Smooth muscle cell (in vitro differentiated cells): Measurements from ENCODE around the gene B4GALT7. TPM values are rescaled to one million over a fixed set of nuclear protein-coding genes. Genes with fewer than 3 reads are reported as not detected.

Experiments
- DNase-seq: peaks from one replicate; lab custom pipeline; 2025; ENCODE audit not compliant: unreplicated experiment; lab: John Stamatoyannopoulos, UW
- H2AFZ ChIP-seq: fragments of 200-600 bp; sonication (generic); 2 replicates; pipeline ENCODE4 v1.6.0; 2016; ENCODE audit warnings: antibody characterized with exemption, low read depth, mild to moderate bottlenecking
- H3F3A ChIP-seq: fragments of 200-600 bp; sonication (generic); 2 replicates; pipeline ENCODE4 v1.6.0; 2017; ENCODE audit warnings: antibody characterized with exemption, low read depth
- H3K27ac ChIP-seq: fragments of 200-600 bp; sonication (generic); 2 replicates; pipeline ENCODE4 v1.5.1; 2016; ENCODE audit warnings: low read depth, mild to moderate bottlenecking
- H3K27me3 ChIP-seq: fragments of 200-600 bp; sonication (generic); 2 replicates; pipeline ENCODE4 v1.6.1; 2016; ENCODE audit warnings: low read depth, mild to moderate bottlenecking
- H3K36me3 ChIP-seq: fragments of 200-600 bp; sonication (generic); 2 replicates; pipeline ENCODE4 v1.5.1; 2016; ENCODE audit warnings: low read depth
- H3K4me1 ChIP-seq: fragments of 200-600 bp; sonication (generic); 2 replicates; pipeline ENCODE4 v1.5.1; 2016; ENCODE audit warnings: low read depth
- H3K4me2 ChIP-seq: fragments of 200-600 bp; sonication (generic); 2 replicates; pipeline ENCODE4 v1.6.0; 2016; ENCODE audit warnings: mild to moderate bottlenecking
- H3K4me3 ChIP-seq: fragments of 200-600 bp; sonication (generic); 2 replicates; pipeline ENCODE4 v1.5.1; 2016; ENCODE audit warnings: mild to moderate bottlenecking
- H3K79me2 ChIP-seq: fragments of 200-600 bp; sonication (generic); 2 replicates; pipeline ENCODE4 v1.6.0; 2016; ENCODE audit warnings: low read depth, mild to moderate bottlenecking
- H3K9ac ChIP-seq: fragments of 200-600 bp; sonication (generic); 2 replicates; pipeline ENCODE4 v1.6.0; 2016; ENCODE audit warnings: low read depth
- H3K9me3 ChIP-seq: fragments of 200-600 bp; sonication (generic); replicated peaks from 2 replicates; pipeline ENCODE4 v1.5.1; 2016; ENCODE audit warnings: low read depth
- H4K20me1 ChIP-seq: fragments of 200-600 bp; sonication (generic); 2 replicates; pipeline ENCODE4 v1.6.0; 2016; ENCODE audit warnings: low read depth
- WGBS: methylation state at CpG from one replicate; pipeline ENCODE4 v1.1.7; 2016; ENCODE audit warnings: low lambda C conversion rate; 5-methylcytosine and 5-hydroxymethylcytosine counted together
- polyA plus RNA-seq: library from polyadenylated mRNA; unstranded; fragments of >200 nt; fragmentation: Nextera tagmentation; extraction: Ambion mirVana; gene quantifications from 2 replicates; pipeline ENCODE4 v1.2.1, GENCODE V29; 2016
- total RNA-seq: library from RNA; depleted of rRNA; stranded (reverse); fragments of >200 nt; gene quantifications from 2 replicates; pipeline ENCODE4 v1.2.3, GENCODE V29; 2014
- TF ChIP-seq, protein P1 (sequence below): fragments of 200-600 bp; sonication (generic); IDR thresholded peaks from 2 replicates; pipeline ENCODE4 v1.5.1; 2017; ENCODE audit warnings: borderline replicate concordance, mild to moderate bottlenecking, antibody characterized with exemption; ENCODE audit not compliant: insufficient read depth, poor library complexity, severe bottlenecking

B4GALT7 gene
- total and polyA plus RNA-seq, 2 experiments from 2014 or later, result 34.6 to 72.8 TPM

DNA sequence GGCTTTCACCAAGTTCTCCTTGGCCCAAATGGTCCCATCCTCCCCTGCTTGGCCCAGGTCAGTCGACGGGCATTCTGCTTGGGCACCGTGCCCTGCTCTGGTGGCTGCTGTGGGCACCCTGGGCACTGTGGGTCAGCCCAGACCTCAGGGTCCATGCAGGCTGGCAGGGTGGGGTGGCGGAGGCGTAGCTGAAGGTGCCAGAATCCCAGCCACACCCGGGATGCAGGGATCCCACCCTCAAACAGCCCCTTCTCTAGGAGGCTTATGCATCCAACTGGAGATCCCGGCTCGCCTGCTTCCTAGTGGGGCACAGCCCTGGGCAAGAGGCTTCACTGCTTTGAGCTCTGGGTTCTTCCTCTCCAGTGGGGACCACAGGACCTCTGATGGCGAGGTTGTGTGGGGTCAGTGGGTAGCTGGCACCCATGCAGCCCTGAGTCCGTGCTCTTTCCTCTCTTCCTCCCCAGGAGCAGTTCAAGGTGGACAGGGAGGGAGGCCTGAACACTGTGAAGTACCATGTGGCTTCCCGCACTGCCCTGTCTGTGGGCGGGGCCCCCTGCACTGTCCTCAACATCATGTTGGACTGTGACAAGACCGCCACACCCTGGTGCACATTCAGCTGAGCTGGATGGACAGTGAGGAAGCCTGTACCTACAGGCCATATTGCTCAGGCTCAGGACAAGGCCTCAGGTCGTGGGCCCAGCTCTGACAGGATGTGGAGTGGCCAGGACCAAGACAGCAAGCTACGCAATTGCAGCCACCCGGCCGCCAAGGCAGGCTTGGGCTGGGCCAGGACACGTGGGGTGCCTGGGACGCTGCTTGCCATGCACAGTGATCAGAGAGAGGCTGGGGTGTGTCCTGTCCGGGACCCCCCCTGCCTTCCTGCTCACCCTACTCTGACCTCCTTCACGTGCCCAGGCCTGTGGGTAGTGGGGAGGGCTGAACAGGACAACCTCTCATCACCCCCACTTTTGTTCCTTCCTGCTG lies 9.4 kb downstream of the B4GALT7 start:
- Histone ChIP-seq H3K4me2 (no peak overlapping the region), H3K9me3 (no peaks in the 10 kb centered on the region), H3K27ac (no peak overlapping the region), H2AFZ (no peak overlapping the region), H3K79me2 (no peaks in the 10 kb centered on the region), H3K4me3 (no peak overlapping the region), H3K36me3 (no peaks in the 10 kb centered on the region), H3K9ac (no peak overlapping the region), H4K20me1 (peaks cover 7% of the 10 kb centered on the region), H3K4me1 (no peaks in the 10 kb centered on the region), H3K27me3 (no peaks in the 10 kb centered on the region), H3F3A (no peaks in the 10 kb centered on the region)
- 98% methylated on average over 20 of the region's 21 CpGs for WGBS
- TF ChIP-seq, protein P1, sequence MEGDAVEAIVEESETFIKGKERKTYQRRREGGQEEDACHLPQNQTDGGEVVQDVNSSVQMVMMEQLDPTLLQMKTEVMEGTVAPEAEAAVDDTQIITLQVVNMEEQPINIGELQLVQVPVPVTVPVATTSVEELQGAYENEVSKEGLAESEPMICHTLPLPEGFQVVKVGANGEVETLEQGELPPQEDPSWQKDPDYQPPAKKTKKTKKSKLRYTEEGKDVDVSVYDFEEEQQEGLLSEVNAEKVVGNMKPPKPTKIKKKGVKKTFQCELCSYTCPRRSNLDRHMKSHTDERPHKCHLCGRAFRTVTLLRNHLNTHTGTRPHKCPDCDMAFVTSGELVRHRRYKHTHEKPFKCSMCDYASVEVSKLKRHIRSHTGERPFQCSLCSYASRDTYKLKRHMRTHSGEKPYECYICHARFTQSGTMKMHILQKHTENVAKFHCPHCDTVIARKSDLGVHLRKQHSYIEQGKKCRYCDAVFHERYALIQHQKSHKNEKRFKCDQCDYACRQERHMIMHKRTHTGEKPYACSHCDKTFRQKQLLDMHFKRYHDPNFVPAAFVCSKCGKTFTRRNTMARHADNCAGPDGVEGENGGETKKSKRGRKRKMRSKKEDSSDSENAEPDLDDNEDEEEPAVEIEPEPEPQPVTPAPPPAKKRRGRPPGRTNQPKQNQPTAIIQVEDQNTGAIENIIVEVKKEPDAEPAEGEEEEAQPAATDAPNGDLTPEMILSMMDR, result no peak
- DNase-seq, result no peak

DNA sequence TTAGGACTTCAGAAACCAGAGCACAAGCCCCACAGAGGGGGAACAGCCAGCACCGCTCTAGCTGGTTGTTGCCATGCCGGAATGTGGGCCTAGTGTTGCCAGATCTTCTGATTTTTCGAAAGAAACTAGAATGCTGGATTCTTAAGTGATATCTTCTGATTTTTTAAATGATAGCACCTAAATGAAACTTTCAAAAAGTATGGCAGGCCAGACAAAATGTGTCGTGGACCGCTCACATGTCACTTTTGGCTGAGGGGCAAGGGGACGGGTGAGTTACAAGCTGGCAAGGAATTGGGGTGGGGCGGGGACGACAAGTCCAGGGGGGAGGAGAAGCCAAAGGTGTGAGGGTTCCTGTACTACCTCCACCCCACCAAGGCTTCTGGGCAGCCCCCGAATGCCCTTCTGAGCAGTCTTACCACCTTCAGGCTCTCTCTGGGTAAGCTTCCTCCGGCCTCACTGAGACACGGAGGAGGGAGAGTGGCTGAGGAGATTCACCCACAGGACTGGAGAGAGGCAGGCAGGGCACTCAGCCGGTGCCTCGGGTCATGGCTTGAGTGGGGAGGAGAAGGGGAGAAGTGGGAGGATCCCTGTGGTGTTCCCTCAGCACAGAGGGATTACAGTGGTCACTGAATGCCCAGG lies 10.3 kb downstream of the B4GALT7 start:
- Histone ChIP-seq H3K27me3 (no peaks in the 10 kb centered on the region), H3K9me3 (no peaks in the 10 kb centered on the region), H3K4me3 (no peak overlapping the region), H3K36me3 (no peaks in the 10 kb centered on the region), H3K4me2 (no peak overlapping the region), H3F3A (no peaks in the 10 kb centered on the region), H3K79me2 (no peaks in the 10 kb centered on the region), H3K4me1 (no peaks in the 10 kb centered on the region), H3K9ac (no peak overlapping the region), H2AFZ (no peak overlapping the region), H3K27ac (no peak overlapping the region), H4K20me1 (peaks cover 7% of the 10 kb centered on the region)
- DNase-seq, result no peak
- TF ChIP-seq, protein P1, result no peak
- 83% methylated on average over 12 of the region's 13 CpGs for WGBS

DNA sequence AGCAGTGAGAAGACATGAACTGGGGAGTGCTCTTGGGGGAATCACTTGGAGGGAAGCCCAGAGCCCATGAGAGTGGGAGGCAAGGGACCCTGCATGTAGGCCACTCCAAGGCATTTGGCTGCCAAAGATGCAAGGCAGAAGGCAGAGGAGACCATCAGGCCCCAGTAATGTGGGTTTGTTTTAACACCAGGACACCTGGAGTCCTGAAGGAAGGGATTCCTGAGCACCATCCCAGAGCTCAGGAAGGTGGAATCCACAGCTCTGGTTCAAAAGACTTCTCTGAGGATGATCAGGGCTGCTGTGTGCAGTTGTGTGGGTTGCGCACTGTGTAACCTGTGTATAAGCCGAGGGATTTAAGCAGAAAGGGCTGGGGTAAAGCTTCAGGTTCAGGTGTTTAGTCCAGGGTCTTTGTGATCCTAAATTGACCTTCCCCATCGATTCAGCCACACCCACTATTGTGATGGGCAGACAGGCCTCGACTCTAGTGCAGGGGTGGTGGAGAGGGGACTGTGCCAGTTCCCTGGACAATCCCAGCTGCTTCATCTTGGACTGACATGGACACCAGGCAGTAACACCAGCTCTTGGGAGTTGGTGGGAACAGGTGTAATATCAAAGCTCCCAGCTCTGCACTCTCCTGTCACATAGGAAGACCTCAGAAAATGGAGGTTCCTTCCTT lies 11.0 kb downstream of the B4GALT7 start:
- no peak overlapping the region for H3K4me2 ChIP-seq
- H3K36me3 ChIP-seq, result no peaks in the 10 kb centered on the region
- H3K4me3 ChIP-seq, result no peak overlapping the region
- H2AFZ ChIP-seq, result no peak overlapping the region
- no peak overlapping the region for H3K27ac ChIP-seq
- no peaks in the 10 kb centered on the region for H3K4me1 ChIP-seq
- DNase-seq, result no peak
- H3K9me3 ChIP-seq, result no peaks in the 10 kb centered on the region
- H3K79me2 ChIP-seq, result no peaks in the 10 kb centered on the region
- H4K20me1 ChIP-seq, result peaks cover 7% of the 10 kb centered on the region
- TF ChIP-seq, protein P1, result no peak
- H3F3A ChIP-seq, result no peaks in the 10 kb centered on the region
- WGBS, result 91% methylated on average over 4 of the region's 4 CpGs
- no peaks in the 10 kb centered on the region for H3K27me3 ChIP-seq
- no peak overlapping the region for H3K9ac ChIP-seq
